OCI-LY3 (cell line): ENCODE results near the gene ISLR2.

Experiments used
- EZH2phosphoT487 ChIP-seq: fragments of 200-600 bp; shearing (Covaris generic); IDR thresholded peaks from 2 replicates; pipeline ENCODE4 v1.6.1; 2018; ENCODE audit warnings: antibody characterized with exemption, mixed run types, low read depth
- TF ChIP-seq, protein P1 (sequence below): fragments of 200-600, 300-600 bp; sonication (generic); IDR thresholded peaks from 2 replicates; pipeline ENCODE4 v1.5.1; 2014; ENCODE audit warnings: antibody characterized with exemption, low read length, low read depth

DNA sequence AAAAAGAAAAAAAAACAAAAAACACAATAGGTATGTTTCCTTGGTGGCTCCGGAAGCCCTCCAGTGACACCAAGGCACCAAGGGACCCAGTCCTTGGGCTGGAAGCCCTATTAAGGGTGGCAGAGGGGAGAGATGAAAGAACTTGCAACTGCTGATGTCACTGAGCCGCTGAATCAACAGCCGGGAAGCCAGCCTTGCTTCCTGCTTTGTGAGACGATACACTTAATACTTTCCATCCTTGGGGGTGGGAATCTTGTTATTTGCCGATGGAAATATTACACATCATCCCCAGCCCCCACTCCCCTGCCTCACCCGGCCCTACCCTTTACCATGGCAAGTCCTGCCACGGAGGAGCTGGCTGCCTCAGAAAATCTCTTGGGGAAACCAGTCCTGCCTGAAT lies 5.6 kb upstream of the ISLR2 start:
- TF ChIP-seq, protein P1, sequence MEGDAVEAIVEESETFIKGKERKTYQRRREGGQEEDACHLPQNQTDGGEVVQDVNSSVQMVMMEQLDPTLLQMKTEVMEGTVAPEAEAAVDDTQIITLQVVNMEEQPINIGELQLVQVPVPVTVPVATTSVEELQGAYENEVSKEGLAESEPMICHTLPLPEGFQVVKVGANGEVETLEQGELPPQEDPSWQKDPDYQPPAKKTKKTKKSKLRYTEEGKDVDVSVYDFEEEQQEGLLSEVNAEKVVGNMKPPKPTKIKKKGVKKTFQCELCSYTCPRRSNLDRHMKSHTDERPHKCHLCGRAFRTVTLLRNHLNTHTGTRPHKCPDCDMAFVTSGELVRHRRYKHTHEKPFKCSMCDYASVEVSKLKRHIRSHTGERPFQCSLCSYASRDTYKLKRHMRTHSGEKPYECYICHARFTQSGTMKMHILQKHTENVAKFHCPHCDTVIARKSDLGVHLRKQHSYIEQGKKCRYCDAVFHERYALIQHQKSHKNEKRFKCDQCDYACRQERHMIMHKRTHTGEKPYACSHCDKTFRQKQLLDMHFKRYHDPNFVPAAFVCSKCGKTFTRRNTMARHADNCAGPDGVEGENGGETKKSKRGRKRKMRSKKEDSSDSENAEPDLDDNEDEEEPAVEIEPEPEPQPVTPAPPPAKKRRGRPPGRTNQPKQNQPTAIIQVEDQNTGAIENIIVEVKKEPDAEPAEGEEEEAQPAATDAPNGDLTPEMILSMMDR: no peak
- no peak for TF ChIP-seq EZH2phosphoT487
